Liver (tissue), 9 donors: ENCODE results near the gene BAIAP2. TPM values are rescaled to one million over a fixed set of nuclear protein-coding genes. Genes with fewer than 3 reads are reported as not detected.

Experiments used
- DNase-seq: peaks from one replicate; pipeline ENCODE4 v3.0.0-alpha.2; 2017; ENCODE audit warnings: low spot score
- H3K27ac ChIP-seq, 2 donors: one replicate each; pipeline ENCODE4 v1.7.0; 2013; ENCODE audit warnings: inconsistent platforms in 2 of 2, low read length in 2 of 2, control low read depth in 1 of 2, low read depth in 1 of 2, mild to moderate bottlenecking in 1 of 2
- H3K27me3 ChIP-seq, 4 donors: one replicate each; pipeline versions ENCODE4 v1.6.1 to v1.7.0; 2013; ENCODE audit warnings: low read length in 3 of 4, inconsistent platforms in 1 of 4, mild to moderate bottlenecking in 1 of 4, moderate library complexity in 1 of 4; ENCODE audit not compliant: control insufficient read depth in 4 of 4, insufficient read depth in 4 of 4
- H3K36me3 ChIP-seq, 4 donors: one replicate each; pipeline versions ENCODE4 v1.6.1 to v1.7.0; 2013; ENCODE audit warnings: low read length in 3 of 4, mild to moderate bottlenecking in 3 of 4, low read depth in 1 of 4, moderate library complexity in 1 of 4; ENCODE audit not compliant: control insufficient read depth in 4 of 4, insufficient read depth in 3 of 4
- H3K4me1 ChIP-seq, 4 donors: one replicate each; pipeline versions ENCODE4 v1.6.1 to v1.7.0; 2013; ENCODE audit warnings: low read length in 3 of 4, mild to moderate bottlenecking in 3 of 4, moderate library complexity in 1 of 4; ENCODE audit not compliant: control insufficient read depth in 4 of 4, insufficient read depth in 4 of 4
- H3K4me3 ChIP-seq, 3 donors: one replicate each; pipeline versions ENCODE4 v1.6.1 to v1.7.0; 2013; ENCODE audit warnings: low read length in 3 of 3, control low read depth in 1 of 3, low read depth in 1 of 3, mild to moderate bottlenecking in 1 of 3
- H3K9ac ChIP-seq, 2 donors: one replicate each; pipeline ENCODE4 v1.7.0; 2013; ENCODE audit warnings: low read length in 2 of 2, mild to moderate bottlenecking in 2 of 2, moderate library complexity in 2 of 2, control low read depth in 1 of 2, low read depth in 1 of 2
- H3K9me3 ChIP-seq, 4 donors: one replicate each; pipeline versions ENCODE4 v1.6.1 to v1.7.0; 2013; ENCODE audit warnings: low read length in 3 of 4; ENCODE audit not compliant: control insufficient read depth in 4 of 4
- EGR1 ChIP-seq, 2 donors: IDR thresholded peaks; 2 replicates each; pipeline ENCODE4 v1.6.1; 2016 to 2018; ENCODE audit warnings: antibody characterized with exemption in 2 of 2, low read depth in 2 of 2
- FOXA1 ChIP-seq: IDR thresholded peaks from 2 replicates; pipeline ENCODE4 v1.6.1; 2016; ENCODE audit warnings: antibody characterized with exemption
- FOXA2 ChIP-seq: IDR thresholded peaks from 2 replicates; pipeline ENCODE4 v1.6.1; 2016; ENCODE audit warnings: antibody characterized with exemption
- GABPA ChIP-seq, 2 donors: IDR thresholded peaks in 1 of 2; conservative IDR thresholded peaks in 1 of 2; 2 replicates each; pipeline ENCODE4 v1.6.1; 2016; ENCODE audit warnings: antibody characterized with exemption in 2 of 2, mild to moderate bottlenecking in 1 of 2, moderate library complexity in 1 of 2
- HNF4A ChIP-seq, 2 donors: conservative IDR thresholded peaks; 2 replicates each; pipeline ENCODE4 v1.6.1; 2016; ENCODE audit warnings: antibody characterized with exemption in 2 of 2, mild to moderate bottlenecking in 2 of 2
- HNF4G ChIP-seq: IDR thresholded peaks from 2 replicates; pipeline ENCODE4 v1.6.1; 2016; ENCODE audit warnings: antibody characterized with exemption
- JUND ChIP-seq, 2 donors: IDR thresholded peaks; 2 replicates each; pipeline ENCODE4 v1.6.1; 2016; ENCODE audit warnings: antibody characterized with exemption in 2 of 2
- MAX ChIP-seq: IDR thresholded peaks from 2 replicates; pipeline ENCODE4 v1.6.1; 2016; ENCODE audit warnings: antibody characterized with exemption
- NR2F2 ChIP-seq: IDR thresholded peaks from 2 replicates; pipeline ENCODE4 v1.6.1; 2016; ENCODE audit warnings: antibody characterized with exemption
- RAD21 ChIP-seq, 2 donors: IDR thresholded peaks; 2 replicates each; pipeline ENCODE4 v1.6.1; 2016; ENCODE audit warnings: antibody characterized with exemption in 2 of 2, mild to moderate bottlenecking in 2 of 2
- REST ChIP-seq: IDR thresholded peaks from 2 replicates; pipeline ENCODE4 v1.6.1; 2016; ENCODE audit warnings: antibody characterized with exemption, mild to moderate bottlenecking
- RXRA ChIP-seq, 2 donors: IDR thresholded peaks; 2 replicates each; pipeline ENCODE4 v1.6.1; 2017 to 2018; ENCODE audit warnings: antibody characterized with exemption in 2 of 2, mild to moderate bottlenecking in 1 of 2
- SP1 ChIP-seq: IDR thresholded peaks from 2 replicates; pipeline ENCODE4 v1.6.1; 2018; ENCODE audit warnings: antibody characterized with exemption, mild to moderate bottlenecking
- TAF1 ChIP-seq: conservative IDR thresholded peaks from 2 replicates; pipeline ENCODE4 v1.6.1; 2016; ENCODE audit warnings: antibody characterized with exemption, mild to moderate bottlenecking
- YY1 ChIP-seq: IDR thresholded peaks from 2 replicates; pipeline ENCODE4 v1.6.1; 2016; ENCODE audit warnings: antibody characterized with exemption, mild to moderate bottlenecking
- ZBTB33 ChIP-seq: IDR thresholded peaks from 2 replicates; pipeline ENCODE4 v1.6.1; 2016; ENCODE audit warnings: antibody characterized with exemption
- WGBS: extraction: QIAGEN DNeasy Blood & Tissue Kit; methylation state at CpG from one replicate; pipeline ENCODE4 v1.1.7; 2013; 5-methylcytosine and 5-hydroxymethylcytosine counted together
- polyA plus RNA-seq, 2 donors: library from polyadenylated mRNA; stranded (reverse) in 1 of 2; unstranded in 1 of 2; fragments of 200-250 nt in 1 of 2; fragments of >200 nt in 1 of 2; fragmentation: Nextera tagmentation in 1 of 2; extraction: Ambion mirVana in 1 of 2; gene quantifications; one replicate each; pipeline versions ENCODE4 v1.2.1 to v1.2.3, GENCODE V29; 2013 to 2015
- total RNA-seq, 2 donors: library from RNA; depleted of rRNA; stranded (reverse); fragments of >200 nt; gene quantifications; one replicate each; pipeline ENCODE4 v1.2.3, GENCODE V29; 2014
- donor health status: healthy.
- donor health status: healthy.
- donor health status: healthy.
- donor health status: healthy.
- donor health status: healthy.

The BAIAP2 gene
- 10 to 100 TPM in 1 of 2 donors, 1 to 10 TPM in 1; 8.1 to 42.5 TPM for total RNA-seq
- 10 to 100 TPM; 47.3 to 61.3 TPM for polyA plus RNA-seq

- H3K27me3 ChIP-seq: no peaks in the 10 kb centered on the region
- H3K9me3 ChIP-seq: no peaks in the 10 kb centered on the region
- peak within 1 kb of the TSS; percentile 57 to 83 (median 77) for H3K4me3 ChIP-seq
- peaks cover 0 to 2% (median 0%) of the 10 kb centered on the region in 4 donors for H3K36me3 ChIP-seq
- peak within 1 kb of the TSS; percentile 82 to 83 for H3K9ac ChIP-seq
- WGBS: under 1% methylated on average over 92 of the region's 92 CpGs
- peaks cover 25 to 82% (median 60%) of the 10 kb centered on the region in 4 donors for H3K4me1 ChIP-seq
- DNase-seq: peak; percentile 99
- peak in 1 of 2 donors; percentile 66 for TF ChIP-seq EGR1 (IDR thresholded peaks at IDR 0.05; ENCODE audit: low read depth in 2 of 2)
- peak; percentile 22 for TF ChIP-seq YY1
- peak; percentile 92 for TF ChIP-seq REST
- peak; percentile 56 for TF ChIP-seq SP1
- no peak for TF ChIP-seq GABPA (IDR thresholded peaks at IDR 0.05 in 1 of 2, conservative IDR thresholded peaks at IDR 0.05 in 1 of 2)
- peak; percentile 64 for TF ChIP-seq TAF1
- H3K27ac ChIP-seq: peak within 1 kb of the TSS; percentile 73 to 80
Measured at GRCh38 chr17:81034779-81035520, at the start of gene BAIAP2. Gene BAIAP2, plus strand, starts transcription at chr17:81035151. Its CDS starts 104 bp downstream, at chr17:81035255.

- no peak overlapping the region for H3K4me3 ChIP-seq
- DNase-seq: no peak
- no peaks in the 10 kb centered on the region for H3K27me3 ChIP-seq
- peaks cover 1 to 11% (median 5%) of the 10 kb centered on the region in 4 donors for H3K4me1 ChIP-seq
- no peaks in the 10 kb centered on the region for H3K36me3 ChIP-seq
- 85% methylated on average over 7 of the region's 7 CpGs for WGBS
- no peak for TF ChIP-seq FOXA1
- TF ChIP-seq MAX: no peak
- no peak for TF ChIP-seq TAF1
- TF ChIP-seq NR2F2: no peak
- no peak for TF ChIP-seq FOXA2
- no peak for TF ChIP-seq SP1
- TF ChIP-seq EGR1 (IDR thresholded peaks at IDR 0.05; ENCODE audit: low read depth in 2 of 2): no peak
- no peak for TF ChIP-seq HNF4A (conservative IDR thresholded peaks at IDR 0.05)
- no peak for TF ChIP-seq REST
- TF ChIP-seq GABPA (IDR thresholded peaks at IDR 0.05 in 1 of 2, conservative IDR thresholded peaks at IDR 0.05 in 1 of 2): no peak
- TF ChIP-seq RXRA (IDR thresholded peaks at IDR 0.05): no peak
- no peak for TF ChIP-seq HNF4G
- TF ChIP-seq JUND (IDR thresholded peaks at IDR 0.05): no peak
- no peak for TF ChIP-seq RAD21 (IDR thresholded peaks at IDR 0.05)
- no peak for TF ChIP-seq ZBTB33
- no peaks in the 10 kb centered on the region for H3K9me3 ChIP-seq
- no peak overlapping the region for H3K9ac ChIP-seq
- H3K27ac ChIP-seq: no peak overlapping the region
Measured at GRCh38 chr17:80986046-80986445, 48.9 kb upstream of the BAIAP2 start.
